ENCODE measurements around the gene RMDN2. TPM values are rescaled to one million over a fixed set of nuclear protein-coding genes. Genes with fewer than 3 reads are reported as not detected.
A peak's percentile ranks its signal among the peaks of the same experiment; 100 is the strongest.

Gene RMDN2
- total RNA-seq, 1 donor from 2014 or later: 6.2 TPM

DNA sequence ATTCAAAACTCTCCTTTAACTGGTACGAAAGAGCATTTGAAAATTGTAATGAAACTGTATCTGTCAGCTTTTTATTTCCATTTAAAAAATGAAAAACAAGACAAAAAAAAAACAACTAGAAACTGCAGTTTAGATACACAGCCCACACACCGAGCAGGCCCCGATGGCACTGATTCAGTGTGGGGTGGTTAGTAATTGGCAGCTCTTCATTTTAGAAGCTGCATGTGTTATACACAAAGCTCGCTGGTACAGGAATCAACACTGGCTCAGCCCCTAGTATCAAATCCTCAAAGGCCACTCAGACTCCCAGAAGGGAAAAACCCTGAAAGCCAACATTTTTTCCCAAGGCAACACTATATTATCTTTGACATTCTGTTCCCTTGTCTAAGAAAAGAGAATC, 30.5 kb upstream of the RMDN2 start:
- DNase-seq (no peak), ATAC-seq (no peak)
- intact Hi-C loops (cut with micrococcal nuclease): no loop called here

DNA sequence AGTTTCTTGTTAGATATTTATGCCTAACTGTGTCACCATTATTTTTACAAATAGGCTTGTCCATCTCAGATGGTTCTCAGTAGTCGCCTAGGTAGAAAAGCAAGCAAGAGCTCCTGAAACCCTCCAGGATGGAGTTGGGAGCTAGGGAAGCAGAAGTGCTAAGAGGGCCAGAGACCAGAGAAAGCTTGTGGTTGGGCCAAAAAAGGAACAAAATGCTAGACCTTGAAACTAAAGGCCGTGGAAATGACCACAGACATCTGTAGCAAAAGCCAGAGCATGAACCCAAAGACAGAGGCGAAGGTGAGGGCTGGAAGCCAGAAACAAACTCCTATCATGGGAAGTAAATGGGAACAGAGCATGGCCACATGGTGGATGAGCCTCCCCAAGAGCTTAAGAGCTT, 29.9 kb upstream of the RMDN2 start:
- DNase-seq (no peak), ATAC-seq (no peak)
- intact Hi-C loops (cut with micrococcal nuclease): no loop called here

DNA sequence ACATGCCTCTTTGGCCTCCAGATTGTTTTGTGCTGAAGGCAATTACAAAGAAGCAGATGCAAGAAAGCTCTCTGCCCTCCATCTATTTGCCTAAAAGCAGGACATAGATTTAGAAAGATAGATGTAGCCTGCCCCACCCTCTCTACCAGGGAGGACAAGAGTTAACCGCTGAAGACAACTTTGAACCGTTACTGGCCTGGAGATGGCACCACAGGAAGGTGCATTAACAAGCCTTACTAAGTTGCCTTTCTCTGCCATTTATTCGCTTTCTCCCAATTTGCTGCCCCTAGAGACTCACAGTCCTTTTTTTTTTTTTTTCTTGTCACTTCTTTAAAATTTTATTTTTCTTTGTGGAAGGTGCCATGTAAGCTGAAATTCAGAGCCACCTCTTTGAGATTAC, 28.8 kb upstream of the RMDN2 start:
- no peak for ATAC-seq
- DNase-seq: no peak
- intact Hi-C loops (cut with micrococcal nuclease): no loop called here

DNA sequence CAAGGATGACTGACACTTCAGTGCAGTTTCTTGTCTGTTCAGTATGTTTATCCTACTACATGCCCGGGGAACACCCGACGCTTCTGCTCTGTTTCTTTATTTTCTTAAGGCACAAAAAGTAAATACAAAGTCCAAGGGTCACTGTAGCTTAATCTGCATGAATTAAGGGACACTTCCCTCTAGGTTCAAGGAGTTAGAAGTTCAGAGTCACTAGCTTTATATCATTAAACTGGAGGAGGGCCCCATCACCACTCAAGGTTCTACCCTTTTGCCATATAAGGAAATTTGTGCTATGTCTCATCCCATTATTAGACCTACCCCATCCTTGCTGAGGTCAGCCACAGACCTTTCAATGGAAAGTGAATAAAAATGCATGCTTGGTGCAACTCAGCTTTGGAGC, 27.6 kb upstream of the RMDN2 start:
- intact Hi-C loops (cut with micrococcal nuclease): no loop called here
- no peak for DNase-seq
- no peak for ATAC-seq

DNA sequence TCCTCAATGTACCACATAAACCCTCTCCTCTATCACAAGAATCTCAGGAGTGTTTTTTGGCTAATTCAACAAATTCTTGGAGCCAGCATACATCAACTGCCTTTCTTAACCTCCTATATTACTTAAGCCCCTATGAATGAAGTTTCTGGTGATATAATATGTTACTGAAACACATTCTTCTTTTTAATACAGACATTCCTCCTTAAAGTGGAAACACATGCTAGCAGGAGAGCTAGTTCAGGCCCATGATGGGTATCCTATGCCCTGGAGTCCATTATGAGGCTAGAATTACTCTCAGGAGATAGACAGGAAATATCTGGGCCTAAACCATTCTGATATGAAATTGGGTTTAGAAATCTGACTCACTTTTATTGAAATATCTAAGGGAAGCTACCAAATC, 26.6 kb upstream of the RMDN2 start:
- intact Hi-C loops (cut with micrococcal nuclease): no loop called here
- DNase-seq (no peak), ATAC-seq (no peak)

DNA sequence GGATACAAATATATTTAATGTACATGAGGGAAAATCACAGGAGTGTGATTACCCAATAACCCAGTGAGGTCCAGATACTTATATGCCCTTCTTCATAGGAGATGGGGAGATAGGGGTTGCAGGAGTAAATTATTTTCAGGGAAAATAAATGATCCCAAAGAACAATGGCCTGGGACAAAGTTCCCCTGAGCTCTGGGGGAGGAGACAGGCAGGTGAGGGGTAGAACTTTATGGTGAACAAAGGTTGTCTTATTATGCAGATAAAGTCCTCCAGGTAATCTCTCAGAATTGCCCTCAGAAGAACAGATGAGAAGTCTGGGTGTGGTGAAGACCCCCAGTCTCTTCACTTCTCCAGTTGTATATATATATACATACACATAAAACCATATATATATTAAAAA, 22.1 kb upstream of the RMDN2 start:
- no peak for DNase-seq
- ATAC-seq: no peak
- intact Hi-C loops (cut with micrococcal nuclease): no loop called here

DNA sequence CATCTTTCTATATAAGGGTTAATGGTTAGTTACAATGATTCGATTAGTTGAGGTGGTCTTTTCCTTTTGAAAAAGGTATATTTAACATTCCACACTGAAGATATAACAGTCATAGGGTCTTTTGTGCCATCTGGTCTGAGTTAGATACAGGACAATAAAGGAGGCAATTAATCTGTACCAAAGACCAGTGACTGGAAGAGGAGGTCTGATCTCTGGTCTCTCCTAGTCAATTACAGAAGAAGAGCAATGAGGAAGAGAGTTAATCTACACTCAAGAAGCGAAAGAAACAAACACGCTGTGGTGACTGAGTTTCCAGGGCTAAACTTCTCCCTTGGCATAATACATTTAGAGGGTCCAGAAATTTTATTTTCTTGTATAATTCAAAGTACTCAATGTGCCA, 20.7 kb upstream of the RMDN2 start:
- intact Hi-C loops (cut with micrococcal nuclease): no loop called here
- ATAC-seq (no peak), DNase-seq (no peak)

DNA sequence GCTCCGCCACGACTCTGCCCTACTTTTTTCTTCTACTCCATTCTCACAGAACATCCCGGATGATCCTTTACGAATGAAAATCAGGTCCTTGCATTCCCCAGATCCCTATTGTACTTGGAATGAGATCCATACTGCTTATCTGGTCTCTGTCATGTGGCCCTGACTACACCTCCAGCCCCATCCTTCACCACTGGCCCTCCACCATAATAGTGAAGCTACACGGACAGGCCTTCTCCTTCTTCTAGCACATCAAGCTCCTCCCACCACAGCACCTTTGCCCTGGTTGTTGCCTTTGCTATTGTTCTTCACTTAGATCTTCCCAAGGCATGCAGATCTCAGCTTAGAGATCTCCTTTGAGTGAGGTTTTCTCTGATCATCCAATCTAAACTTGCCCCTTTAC, 20.1 kb upstream of the RMDN2 start:
- intact Hi-C loops (cut with micrococcal nuclease): no loop called here
- DNase-seq (no peak), ATAC-seq (no peak)

DNA sequence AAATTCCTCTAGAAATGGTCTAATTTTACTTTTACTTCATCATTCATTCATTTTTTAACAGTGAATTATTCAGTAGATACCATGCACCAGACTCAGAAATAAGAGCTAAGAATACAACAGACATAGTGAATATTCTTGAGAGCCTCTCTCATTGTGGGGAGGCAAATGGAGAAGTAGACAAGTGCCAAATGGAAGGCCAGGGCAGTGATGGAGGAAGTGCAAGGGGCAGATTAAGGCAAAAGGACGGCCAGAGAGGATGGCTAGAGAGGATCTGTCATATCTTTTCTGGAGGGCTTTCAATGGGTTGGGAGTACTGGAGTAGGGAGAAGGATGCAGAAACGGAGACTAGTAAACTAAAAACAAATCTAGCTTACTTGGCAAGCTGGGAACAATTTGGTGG, 19.0 kb upstream of the RMDN2 start:
- ATAC-seq (no peak), DNase-seq (no peak)
- intact Hi-C loops (cut with micrococcal nuclease): no loop called here

DNA sequence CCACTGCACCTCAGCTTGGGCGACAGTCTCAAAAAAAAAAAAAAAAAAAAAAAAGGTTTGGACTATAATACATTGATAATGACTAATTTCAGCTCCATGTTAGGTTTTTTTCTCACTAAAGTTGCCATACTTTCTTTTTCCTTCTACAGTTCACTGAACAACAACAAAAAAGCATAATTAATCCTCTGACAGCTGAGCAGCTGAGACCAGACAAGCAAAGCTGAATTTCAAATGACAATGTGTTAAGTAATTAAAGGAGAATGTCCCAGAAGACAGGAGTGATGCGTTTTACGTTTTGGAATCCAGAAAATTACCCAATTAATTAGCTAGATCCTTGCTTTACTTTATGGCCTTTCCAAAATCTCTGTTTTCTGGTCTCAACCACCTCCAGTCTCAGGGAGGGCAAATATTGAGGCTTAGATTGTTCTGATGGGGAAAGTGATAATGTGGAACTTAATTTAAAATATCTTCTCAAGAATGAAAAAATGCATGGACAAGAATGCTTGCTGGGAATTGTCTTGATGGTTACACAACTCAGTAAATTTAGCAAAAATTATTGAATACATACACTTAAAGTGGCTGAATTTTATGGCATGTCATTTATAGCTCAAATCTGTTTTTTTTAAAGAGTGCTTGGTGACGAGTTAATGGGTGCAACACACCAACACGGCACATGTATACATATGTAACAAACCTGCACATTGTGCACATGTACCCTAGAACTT, 17.4 kb upstream of the RMDN2 start:
- ATAC-seq: no peak
- DNase-seq: no peak
- intact Hi-C loops (cut with micrococcal nuclease): no loop called here

DNA sequence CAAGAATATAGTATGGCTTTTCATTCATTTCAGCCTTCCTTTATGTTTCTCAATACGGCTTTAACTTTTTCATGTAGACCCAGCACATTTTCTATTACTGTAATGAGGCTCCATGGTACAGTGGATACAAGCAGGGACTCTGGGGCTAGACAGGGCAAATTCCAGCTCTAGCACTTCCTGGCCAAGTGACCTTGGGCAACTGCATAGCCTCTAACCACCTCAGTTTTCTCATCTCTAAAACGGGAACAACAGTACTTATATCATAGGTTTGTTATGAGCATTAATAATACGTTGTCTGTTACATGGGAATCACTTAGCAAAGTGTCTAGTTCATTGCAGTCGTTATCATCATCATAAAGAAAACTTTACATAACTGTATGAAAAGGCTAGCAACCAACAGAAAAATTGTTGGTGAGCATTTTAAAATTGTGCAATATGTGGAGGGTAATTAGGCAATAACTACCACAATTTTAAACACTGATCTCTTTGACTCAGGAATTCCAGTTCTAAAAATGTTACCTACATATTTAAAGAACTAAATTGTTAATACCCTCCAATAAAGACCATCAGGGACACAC, 13.7 kb upstream of the RMDN2 start:
- intact Hi-C loops (cut with micrococcal nuclease): no loop called here
- no peak for ATAC-seq
- DNase-seq: no peak

DNA sequence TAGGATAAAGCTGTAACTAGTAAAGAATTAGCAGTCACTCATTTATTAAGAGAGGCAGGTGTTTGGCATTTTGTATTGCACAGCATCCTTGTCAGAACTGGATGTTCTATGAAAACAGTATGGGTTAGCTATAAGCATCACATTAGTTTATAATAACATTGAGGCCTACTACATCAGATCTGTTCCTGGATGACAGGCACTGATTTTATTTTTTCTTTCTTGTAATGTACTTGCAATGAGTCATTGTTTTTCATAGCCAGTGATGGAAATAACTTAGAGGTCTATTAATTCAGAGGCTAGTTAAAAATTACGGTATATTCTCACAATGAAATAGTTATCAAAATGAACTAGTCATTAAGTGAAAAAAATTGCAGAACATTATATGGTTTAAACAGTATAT, 13.0 kb upstream of the RMDN2 start:
- DNase-seq: no peak
- no peak for ATAC-seq
- intact Hi-C loops (cut with micrococcal nuclease): no loop called here

DNA sequence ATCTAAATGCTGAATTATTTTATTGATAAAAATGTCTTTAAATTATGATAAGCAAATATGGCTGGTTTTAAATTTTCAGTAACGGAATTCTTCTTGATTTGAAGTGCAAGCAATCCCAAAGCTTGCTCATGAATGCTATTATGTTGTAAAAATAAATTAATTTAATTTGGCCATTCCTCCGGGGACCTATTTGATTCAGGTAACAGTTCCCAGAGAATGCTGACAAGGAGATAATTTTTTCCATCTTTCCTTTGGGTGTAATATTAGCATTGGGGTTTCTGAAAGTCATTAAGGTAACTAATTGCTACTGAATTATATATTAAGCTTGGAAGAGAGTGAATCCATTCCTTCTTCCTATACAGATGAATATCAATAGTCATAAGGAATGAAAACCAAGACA, 12.5 kb upstream of the RMDN2 start:
- DNase-seq (no peak), ATAC-seq (no peak)
- intact Hi-C loops (cut with micrococcal nuclease): no loop called here

DNA sequence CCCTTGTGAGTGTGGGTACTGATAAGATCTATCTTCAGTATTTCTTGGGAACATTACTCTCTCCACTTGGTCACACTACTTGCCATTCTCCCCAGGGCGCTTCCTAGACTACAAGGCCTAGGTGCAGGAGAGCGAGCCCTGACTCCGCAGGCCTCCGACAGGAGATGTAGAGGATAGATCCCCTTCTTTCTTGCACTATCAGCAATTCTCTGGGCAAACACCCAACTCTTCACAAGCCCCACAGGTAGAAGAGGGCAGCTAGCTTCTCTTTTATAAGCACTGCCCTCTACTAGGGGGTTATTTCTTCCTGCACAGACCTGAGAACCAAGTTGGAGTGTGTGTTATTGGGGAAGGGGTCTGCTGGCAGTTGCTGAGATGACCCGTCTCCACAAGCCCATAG, 10.7 kb upstream of the RMDN2 start:
- DNase-seq: no peak
- no peak for ATAC-seq
- intact Hi-C loops (cut with micrococcal nuclease): no loop called here

DNA sequence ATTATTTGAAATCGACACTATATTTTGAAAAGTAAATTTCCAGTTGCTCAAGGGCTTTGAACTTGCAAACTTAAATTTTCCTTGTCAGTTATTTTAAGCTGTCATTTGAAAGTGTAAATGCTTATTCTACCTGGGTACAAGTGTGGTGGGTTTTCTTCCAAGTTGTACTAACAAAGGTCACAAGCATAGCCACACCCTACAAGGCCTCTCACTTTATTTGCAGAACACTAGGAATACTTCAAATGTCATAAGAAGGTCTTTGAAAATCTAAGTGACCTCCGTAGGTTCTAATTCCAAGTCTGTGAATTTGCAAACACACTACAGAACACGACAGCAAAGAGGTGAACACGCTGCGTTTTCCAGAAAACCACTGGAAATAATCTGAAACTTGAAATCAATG, 9.3 kb upstream of the RMDN2 start:
- intact Hi-C loops (cut with micrococcal nuclease): no loop called here
- ATAC-seq (no peak), DNase-seq (no peak)

DNA sequence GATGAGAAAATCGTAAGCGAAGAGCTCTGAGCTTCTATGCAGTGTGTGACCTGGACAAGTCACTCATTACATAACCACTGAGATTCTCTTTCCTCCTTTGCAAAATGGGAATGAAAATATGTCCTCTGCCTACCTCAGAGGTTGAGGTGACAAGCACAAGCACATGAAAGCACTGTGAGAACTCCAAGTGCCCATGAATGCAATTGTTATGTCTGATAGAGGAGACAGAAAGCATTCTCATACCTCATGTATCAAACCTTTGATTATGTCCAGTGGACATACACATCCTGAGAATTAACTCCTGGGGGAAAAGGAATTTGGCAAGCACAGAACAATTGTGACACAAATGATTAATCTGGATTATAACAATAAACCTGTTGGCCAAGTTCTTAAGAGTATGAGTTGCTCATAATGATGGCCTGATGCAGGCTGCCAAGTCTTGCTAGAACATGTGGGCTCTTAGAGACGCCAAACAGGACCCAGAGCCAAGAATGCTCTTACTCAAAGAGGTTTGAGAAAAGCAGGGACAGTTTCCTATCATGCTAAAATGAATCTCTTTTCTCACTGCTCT, 8.5 kb upstream of the RMDN2 start:
- DNase-seq (peak; percentile 56), ATAC-seq (peak; percentile 88)
- intact Hi-C loops (cut with micrococcal nuclease): no loop called here

DNA sequence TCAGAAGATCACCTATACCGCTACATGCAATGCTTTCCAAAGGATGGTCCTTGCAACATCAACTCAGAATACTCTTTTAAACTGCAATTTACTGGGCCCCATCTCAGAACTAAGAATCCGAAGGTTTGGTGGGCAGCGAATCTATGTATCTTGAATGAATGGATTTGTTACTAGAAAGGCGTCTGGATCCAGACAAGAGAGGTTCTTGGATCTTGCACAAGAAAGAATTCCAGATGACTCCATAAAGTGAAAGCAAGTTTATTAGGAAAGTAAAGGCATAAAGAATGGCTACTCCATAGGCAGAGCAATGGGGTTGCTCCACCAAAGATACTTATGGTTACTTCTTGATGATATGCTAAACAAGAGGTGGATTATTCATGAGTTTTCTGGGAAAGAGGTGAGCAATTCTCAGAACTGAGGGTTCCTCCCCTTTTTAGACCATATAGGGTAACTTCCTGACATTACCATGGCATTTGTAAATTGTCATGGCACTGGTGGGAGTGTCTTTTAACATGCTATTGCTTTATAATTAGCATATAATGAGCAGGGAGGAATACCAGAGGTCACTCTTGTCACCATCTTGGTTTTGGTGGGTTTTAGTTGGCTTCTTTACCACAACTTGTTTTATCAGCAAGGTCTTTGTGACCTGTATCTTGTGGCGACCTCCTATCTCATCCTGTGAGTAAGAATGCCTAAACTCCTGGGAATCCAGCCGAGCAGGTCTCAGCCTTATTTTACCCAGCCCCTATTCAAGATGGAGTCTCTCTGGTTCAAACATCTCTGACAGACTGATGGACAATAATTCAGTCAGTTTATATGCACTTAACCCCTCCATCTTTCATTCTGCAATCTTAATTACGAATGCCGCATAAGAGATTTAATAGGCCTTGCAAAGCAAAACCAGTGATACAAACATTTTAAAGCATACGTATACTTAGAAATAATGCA, 7.5 kb upstream of the RMDN2 start:
- intact Hi-C loops (cut with micrococcal nuclease): no loop called here

DNA sequence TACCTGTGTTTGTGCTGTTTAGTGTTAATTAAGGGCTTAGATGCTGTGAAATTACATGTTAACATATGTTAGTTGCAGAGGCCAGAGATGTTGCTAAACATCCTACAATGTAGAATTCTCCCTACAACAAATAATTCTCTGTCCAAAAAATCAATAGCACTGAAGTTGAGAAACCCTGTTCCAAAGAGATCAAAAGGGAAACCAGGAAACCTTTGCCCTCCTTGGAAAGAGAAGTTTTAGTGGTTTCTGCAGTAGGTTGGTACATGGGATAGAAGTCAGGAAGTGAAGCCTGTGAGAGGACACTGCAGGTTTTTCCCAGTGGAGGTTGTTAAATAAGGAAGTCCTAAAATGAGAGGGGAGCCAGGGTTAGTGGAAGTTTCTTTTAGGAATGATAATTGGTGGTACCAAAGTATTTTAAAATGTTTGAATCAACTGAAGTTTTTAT, 6.3 kb upstream of the RMDN2 start:
- ATAC-seq (no peak), DNase-seq (no peak)
- intact Hi-C loops (cut with micrococcal nuclease): no loop called here

More for the DNA sequence above, 7.5 kb upstream of the RMDN2 start:
- DNase-seq: no peak
- ATAC-seq: no peak

DNA sequence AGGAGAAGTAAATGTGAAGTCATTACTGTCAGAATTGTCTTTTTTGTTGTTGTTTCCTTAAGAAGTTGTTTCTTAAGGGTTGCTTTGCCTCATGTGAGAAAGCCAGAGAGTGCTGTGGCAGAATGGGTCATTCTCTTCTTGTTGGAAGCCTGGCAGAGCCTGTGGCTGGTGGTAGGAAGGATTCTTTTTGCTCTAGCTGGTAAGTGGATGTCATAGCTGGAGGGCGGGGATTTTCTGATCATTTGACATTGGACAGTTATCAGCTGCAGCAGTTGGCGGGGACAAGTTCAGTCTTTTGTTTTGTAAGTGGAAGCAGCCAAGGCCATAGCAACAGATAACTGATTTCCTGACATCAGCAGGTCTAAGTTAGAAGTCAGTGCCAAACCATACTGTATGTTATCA, 5.5 kb upstream of the RMDN2 start:
- intact Hi-C loops (cut with micrococcal nuclease): no loop called here
- ATAC-seq: peak; percentile 62
- no peak for DNase-seq

DNA sequence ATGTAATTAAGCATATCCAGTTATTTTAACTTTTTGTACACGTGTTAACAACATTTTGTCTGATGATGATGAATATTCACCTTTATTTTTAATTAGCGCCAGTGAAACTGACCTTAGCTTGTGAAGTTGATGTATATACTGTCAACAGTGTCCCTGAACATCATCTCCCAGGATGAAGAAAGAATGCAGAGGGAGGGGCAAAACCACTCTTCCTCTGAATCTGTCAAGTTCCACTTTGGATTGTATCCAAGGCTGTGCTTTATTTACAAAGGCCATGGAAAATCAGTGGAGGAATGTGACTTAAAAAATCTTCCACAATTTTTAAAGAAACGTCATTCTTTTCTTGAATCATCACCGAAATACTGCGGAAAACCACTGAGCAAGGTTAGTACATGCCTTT, 4.5 kb upstream of the RMDN2 start:
- ATAC-seq (no peak), DNase-seq (no peak)
- intact Hi-C loops (cut with micrococcal nuclease): no loop called here
